ENCODE data around the gene SYNGAP1. TPM values are rescaled to one million over a fixed set of nuclear protein-coding genes. Genes with fewer than 3 reads are reported as not detected.

SYNGAP1 gene
- total and polyA plus RNA-seq, 2 of the 8 experiments (the other 6 are each of a cell fraction or from before 2014, with no cell fraction given), result 31.0 to 101 TPM

GRCh38 chr6:33428224-33428965 lies 8.5 kb downstream of the SYNGAP1 start (continued):
- no peak for TF ChIP-seq SUZ12 (IDR thresholded peaks at IDR 0.05; ENCODE audit: low read length)
- no peak for TF ChIP-seq CBX5 (IDR thresholded peaks at IDR 0.05; ENCODE audit: low read depth, low read length)
- peak in 1 of 2 experiments; percentile 11; a peak in 1 of 4 replicates for TF ChIP-seq RAD21 (IDR thresholded peaks at IDR 0.05 in 1 of 2, conservative IDR thresholded peaks at IDR 0.05 in 1 of 2; ENCODE audit: low read depth in 2 of 2, low read length in 2 of 2)
- peak in 2 of 3 experiments; percentile 14 to 36; a peak in 1 of 4 replicates for TF ChIP-seq CTCF (IDR thresholded peaks at IDR 0.05; ENCODE audit: control extremely low read depth in 1 of 3, insufficient read depth in 1 of 3, low read depth in 1 of 3, low read length in 3 of 3)
- no peak for TF ChIP-seq CEBPB (IDR thresholded peaks at IDR 0.05; ENCODE audit: low read depth, low read length)
- no peak for TF ChIP-seq TAF7 (optimal IDR thresholded peaks at IDR 0.05; ENCODE audit: borderline replicate concordance, low read depth, low read length)
